GM12878 (cell line): Measurements from ENCODE around the gene SNCAIP. TPM values are rescaled to one million over a fixed set of nuclear protein-coding genes. Genes with fewer than 3 reads are reported as not detected.

Experiments used
- ATAC-seq: fragments of 200-7000 bp; cut with Tn5 transposase; 3 replicates; pipeline ENCODE4 v1.9.1; 2020; ENCODE audit warnings: mild to moderate bottlenecking, moderate library complexity
- BruUV-seq: library from RNA; stranded (reverse); fragments of 400-500 nt; replicated peaks from 2 replicates; lab custom pipeline; 2021; lab: Mats Ljungman, UMichigan
- CTCF ChIA-PET: fragments of 300-600 bp; sonication (Branson Sonifier 250); formaldehyde crosslinking; extraction: SDS; loops from one replicate; lab custom pipeline; 2021; ENCODE audit warnings: inconsistent platforms; lab: Yijun Ruan, JAX
- POLR2A ChIA-PET: fragments of 350-600 bp; formaldehyde crosslinking; extraction: SDS; loops from one replicate; lab custom pipeline; 2021; ENCODE audit warnings: inconsistent platforms; lab: Charles Lee
- RAD21 ChIA-PET: fragments of 300-600 bp; sonication (Branson Sonifier 250); formaldehyde crosslinking; loops from one replicate; lab custom pipeline; 2023; ENCODE audit warnings: antibody characterized with exemption; ENCODE audit not compliant: unreplicated experiment; lab: Charles Lee
- SMC1A ChIA-PET: fragments of 300-600 bp; sonication (Branson Sonifier 250); formaldehyde crosslinking; loops from one replicate; lab custom pipeline; 2023; ENCODE audit not compliant: unreplicated experiment, uncharacterized antibody; lab: Charles Lee
- DNase-seq: peaks from one replicate; pipeline ENCODE4 v3.0.0-alpha.2; 2011; ENCODE audit warnings: low read depth, low spot score
- FAIRE-seq: peaks from 3 replicates; lab custom pipeline; 2011; peaks lifted over from hg19 to GRCh38; lab: Jason Lieb, UNC
- H2AFZ ChIP-seq: 2 replicates; pipeline ENCODE4 v1.6.0; 2011; ENCODE audit warnings: low read depth, low read length, control low read depth; ENCODE audit not compliant: control insufficient read depth
- H3K27ac ChIP-seq: 2 replicates; pipeline ENCODE4 v1.5.1; 2011; ENCODE audit warnings: control low read depth; ENCODE audit not compliant: control insufficient read depth, insufficient read depth
- H3K27me3 ChIP-seq, 2 experiments: replicated peaks in 1 of 2; 2 replicates each; pipeline versions ENCODE4 v1.6.0 to v1.6.1; 2011; ENCODE audit warnings: low read length in 1 of 2; ENCODE audit not compliant: control insufficient read depth in 2 of 2, insufficient read depth in 2 of 2
- H3K36me3 ChIP-seq, 2 experiments: 2 replicates each; pipeline ENCODE4 v1.5.1; 2011; ENCODE audit warnings: low read length in 1 of 2; ENCODE audit not compliant: control insufficient read depth in 2 of 2, insufficient read depth in 2 of 2
- H3K4me1 ChIP-seq: 2 replicates; pipeline ENCODE4 v1.6.1; 2011; ENCODE audit warnings: mild to moderate bottlenecking, low read length, moderate library complexity, mixed read lengths; ENCODE audit not compliant: control insufficient read depth, insufficient read depth
- H3K4me2 ChIP-seq: 2 replicates; pipeline ENCODE4 v1.6.0; 2011; ENCODE audit warnings: control low read depth; ENCODE audit not compliant: control insufficient read depth, insufficient read depth
- H3K4me3 ChIP-seq: fragments of 200-600 bp; sonication (generic); 2 replicates; pipeline ENCODE4 v1.5.1; 2016
- H3K79me2 ChIP-seq: 2 replicates; pipeline ENCODE4 v1.6.0; 2011; ENCODE audit warnings: low read length; ENCODE audit not compliant: control insufficient read depth, insufficient read depth
- H3K9ac ChIP-seq: 2 replicates; pipeline ENCODE4 v1.8.0; 2011; ENCODE audit warnings: low read length, control low read depth, mixed read lengths; ENCODE audit not compliant: control insufficient read depth, insufficient read depth
- H3K9me3 ChIP-seq: replicated peaks from 3 replicates; pipeline ENCODE4 v1.5.1; 2011; ENCODE audit warnings: mild to moderate bottlenecking, low read length; ENCODE audit not compliant: control insufficient read depth, insufficient read depth
- H4K20me1 ChIP-seq: 2 replicates; pipeline ENCODE4 v1.6.0; 2011; ENCODE audit not compliant: control insufficient read depth, insufficient read depth
- BCL11A ChIP-seq: IDR thresholded peaks from 2 replicates; pipeline ENCODE4 v1.6.1; 2011; ENCODE audit warnings: low read depth, low read length
- CBX3 ChIP-seq: fragments of 200-600 bp; sonication (generic); IDR thresholded peaks from 2 replicates; pipeline ENCODE4 v1.6.1; 2016; ENCODE audit warnings: low read depth, borderline replicate concordance
- CHD4 ChIP-seq: fragments of 200-600 bp; sonication (generic); IDR thresholded peaks from 2 replicates; pipeline ENCODE4 v1.6.1; 2016; ENCODE audit warnings: mild to moderate bottlenecking
- ELK1 ChIP-seq: IDR thresholded peaks from 2 replicates; pipeline ENCODE4 v1.6.1; 2012; ENCODE audit warnings: low read depth, low read length, improper control_type of control experiment
- FOXK2 ChIP-seq: fragments of 450-650 bp; IDR thresholded peaks from 2 replicates; pipeline ENCODE4 v1.6.1; 2017; ENCODE audit warnings: mild to moderate bottlenecking, moderate library complexity
- IRF3 ChIP-seq: fragments of 450-650 bp; IDR thresholded peaks from 2 replicates; pipeline ENCODE4 v1.6.1; 2014; ENCODE audit warnings: mild to moderate bottlenecking
- MXI1 ChIP-seq: fragments of 150-350 bp; IDR thresholded peaks from 2 replicates; pipeline ENCODE4 v1.6.1; 2011; ENCODE audit warnings: low read depth, mild to moderate bottlenecking, inconsistent platforms, low read length, improper control_type of control experiment
- PAX5 ChIP-seq: IDR thresholded peaks from 2 replicates; pipeline ENCODE4 v1.6.1; 2011; ENCODE audit warnings: low read depth, low read length, borderline replicate concordance
- POU2F2 ChIP-seq: IDR thresholded peaks from 3 replicates; pipeline ENCODE4 v1.6.1; 2011; ENCODE audit warnings: low read depth, mild to moderate bottlenecking, low read length, borderline replicate concordance
- RB1 ChIP-seq: fragments of 450-650 bp; formaldehyde crosslinking; IDR thresholded peaks from 2 replicates; pipeline ENCODE4 v1.6.1; 2017; ENCODE audit warnings: mild to moderate bottlenecking, borderline replicate concordance
- TBL1XR1 ChIP-seq: IDR thresholded peaks from 2 replicates; pipeline ENCODE4 v1.6.1; 2012; ENCODE audit warnings: low read depth, low read length, improper control_type of control experiment
- TCF7 ChIP-seq: IDR thresholded peaks from 2 replicates; pipeline ENCODE4 v1.6.1; 2014; ENCODE audit warnings: antibody characterized with exemption, borderline replicate concordance
- WGBS: methylation state at CpG from one replicate; pipeline ENCODE4 v1.1.6; 2016; ENCODE audit warnings: low lambda C conversion rate; ENCODE audit not compliant: insufficient replicate concordance, insufficient coverage; ENCODE audit errors: missing lambda C conversion rate; 5-methylcytosine and 5-hydroxymethylcytosine counted together
- in situ Hi-C: fragments of 300-500 bp; cut with MboI; formaldehyde crosslinking; loops from 9 replicates; pipeline ENCODE4 v1.14.3; 2018; ENCODE audit warnings: mixed read lengths
- intact Hi-C: fragments of 100-400 bp; cut with micrococcal nuclease; formaldehyde crosslinking; loops from one replicate; pipeline ENCODE4 v1.14.2; 2022; ENCODE audit not compliant: unreplicated experiment
- polyA plus RNA-seq, 11 experiments: library from polyadenylated mRNA; depleted of rRNA in 4 of 11; unstranded in 6 of 11; stranded (reverse) in 5 of 11; fragments of >200 nt; fragmentation: Nextera tagmentation in 4 of 11; fragmentation: Illumina TruSeq in 1 of 11; extraction: Ambion mirVana in 4 of 11; extraction: Trizol in 1 of 11; gene quantifications; 1 replicate in 1 of 11; 2 replicates in 10 of 11; pipeline versions ENCODE4 v1.2.1 to v1.2.3, GENCODE V29; 2011 to 2016; ENCODE audit warnings: inconsistent platforms in 2 of 11, missing spikeins in 2 of 11, low read depth in 1 of 11
- total RNA-seq, 4 experiments: library from RNA; depleted of rRNA in 3 of 4; stranded (reverse); fragments of >200 nt in 3 of 4; fragmentation: Illumina TruSeq in 1 of 4; extraction: Trizol in 1 of 4; gene quantifications; 2 replicates each; pipeline versions ENCODE4 v1.2.1 to v1.2.3, GENCODE V29; 2013 to 2021
- TF ChIP-seq, protein P1 (sequence below): IDR thresholded peaks from 2 replicates; pipeline ENCODE4 v1.6.1; 2011; ENCODE audit warnings: borderline replicate concordance, low read depth, mild to moderate bottlenecking, moderate library complexity, low read length; ENCODE audit not compliant: insufficient read depth, poor library complexity, severe bottlenecking

SNCAIP gene
- total and polyA plus RNA-seq, 10 of the 15 experiments (the other 5 are each of a cell fraction or from before 2014, with no cell fraction given), result 0.03 to 0.62 (median 0.16) TPM; not detected in 1

DNA sequence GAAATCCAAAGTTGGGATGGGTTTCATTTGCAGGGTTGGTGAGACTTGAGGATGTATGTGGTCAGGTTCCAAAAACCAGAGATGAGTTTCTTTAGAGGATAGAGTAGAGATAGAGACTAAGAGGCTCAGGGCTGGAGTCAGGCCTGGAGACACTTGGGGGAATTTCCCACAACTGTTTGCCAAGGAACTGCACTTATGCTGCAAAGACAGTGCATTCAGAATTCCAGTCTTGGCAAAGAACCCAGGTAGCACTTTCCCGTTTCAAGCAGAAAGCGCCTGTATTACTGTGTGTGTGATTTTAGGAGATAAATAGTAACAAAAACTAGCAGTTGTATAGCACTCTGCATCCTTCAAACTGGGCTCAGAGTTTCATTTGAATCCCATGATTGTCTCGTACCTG is 55.4 kb downstream of the SNCAIP start:
- ATAC-seq (no peak), FAIRE-seq (no peak), DNase-seq (no peak)
- H3K9me3 ChIP-seq, result no peaks in the 10 kb centered on the region
- H3K4me1 ChIP-seq, result 0 out of 2 replicates have a peak, but pooled peaks cover 3% of the 10 kb centered on the region
- CTCF ChIA-PET, result no interaction called here
- WGBS, result 36% methylated on average over 3 of the region's 3 CpGs
- H3K27ac ChIP-seq, result no peak overlapping the region
- no peaks in the 10 kb centered on the region for H3K79me2 ChIP-seq
- no peaks in the 10 kb centered on the region for H3K27me3 ChIP-seq
- no peak overlapping the region for H2AFZ ChIP-seq
- no peak overlapping the region for H3K4me2 ChIP-seq
- POLR2A ChIA-PET, result no interaction called here
- SMC1A ChIA-PET, result interaction anchor here (1.3 kb wide), 1 partner anchor 8 kb away, joined by 3 read pairs; no protein-coding TSS in a partner anchor
- TF ChIP-seq ELK1 (no peak), TCF7 (no peak), MXI1 (no peak), BCL11A (no peak)
- in situ Hi-C loops (no loop called here), intact Hi-C loops (no loop called here)
- no peak overlapping the region for H3K4me3 ChIP-seq
- no TSS peak for BruUV-seq
- RAD21 ChIA-PET, result no interaction called here
- no peaks in the 10 kb centered on the region for H3K36me3 ChIP-seq
- no peaks in the 10 kb centered on the region for H4K20me1 ChIP-seq
- H3K9ac ChIP-seq, result no peak overlapping the region

DNA sequence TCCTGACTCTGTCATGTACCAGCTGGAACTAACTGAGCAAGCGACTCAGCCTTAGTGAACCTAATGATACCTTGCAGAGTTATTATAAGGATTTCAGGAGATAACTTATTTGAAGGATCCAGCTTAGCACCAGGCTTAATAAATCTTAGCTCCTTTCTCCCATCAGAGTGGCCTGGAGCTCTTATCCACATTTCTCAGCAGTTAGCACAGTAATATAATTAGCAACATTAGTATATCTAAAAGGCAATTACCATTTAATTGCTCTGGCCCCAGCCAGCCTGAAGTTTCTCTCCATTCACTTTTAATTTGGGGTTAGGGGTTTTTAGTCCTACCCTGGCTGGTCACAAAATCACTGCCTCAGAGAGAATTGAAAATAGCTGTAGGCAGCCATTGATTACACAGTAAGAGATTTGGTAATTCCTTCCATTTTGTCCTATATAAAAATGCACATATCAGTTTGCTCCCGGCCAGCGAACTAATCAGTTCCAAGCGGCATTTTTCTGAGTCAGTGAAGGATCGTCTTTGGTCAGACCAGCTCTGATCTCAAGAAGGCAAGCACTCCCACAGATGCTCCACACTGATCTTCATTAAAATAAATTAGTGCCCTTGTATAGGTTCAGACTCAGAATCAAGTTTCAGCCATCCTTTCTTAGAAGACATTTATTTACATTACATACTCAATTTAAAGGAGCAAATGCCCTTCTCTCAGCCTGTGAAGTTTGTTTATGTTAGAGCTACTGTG is 56.6 kb downstream of the SNCAIP start:
- DNase-seq (no peak), ATAC-seq (no peak), FAIRE-seq (no peak)
- Histone ChIP-seq H3K36me3 (no peaks in the 10 kb centered on the region), H3K4me1 (0 out of 2 replicates have a peak, but pooled peaks cover 3% of the 10 kb centered on the region), H3K9me3 (no peaks in the 10 kb centered on the region), H4K20me1 (no peaks in the 10 kb centered on the region), H2AFZ (no peak overlapping the region), H3K27ac (no peak overlapping the region), H3K4me2 (no peak overlapping the region), H3K4me3 (no peak overlapping the region), H3K79me2 (no peaks in the 10 kb centered on the region), H3K9ac (no peak overlapping the region), H3K27me3 (no peaks in the 10 kb centered on the region)
- ChIA-PET POLR2A (interaction anchor here (1.1 kb wide), 1 partner anchor 12 kb away, joined by 3 read pairs; no protein-coding TSS in a partner anchor), CTCF (interaction anchor here (1.1 kb wide), 1 partner anchor 9 kb away, joined by 3 read pairs; no protein-coding TSS in a partner anchor), RAD21 (interaction anchor here (0.9 kb wide), 1 partner anchor 24 kb away, joined by 3 read pairs; no protein-coding TSS in a partner anchor), SMC1A (interaction anchor here (1.3 kb wide), 1 partner anchor 10 kb away, joined by 3 read pairs; no protein-coding TSS in a partner anchor)
- in situ Hi-C loops, result no loop called here
- intact Hi-C loops, result no loop called here
- BruUV-seq, result no TSS peak
- WGBS, result 51% methylated on average over 5 of the region's 5 CpGs
- TF ChIP-seq FOXK2 (no peak), CBX3 (no peak), PAX5 (no peak), CHD4 (no peak), IRF3 (no peak), POU2F2 (no peak), RB1 (no peak), TBL1XR1 (no peak)
- TF ChIP-seq, protein P1, sequence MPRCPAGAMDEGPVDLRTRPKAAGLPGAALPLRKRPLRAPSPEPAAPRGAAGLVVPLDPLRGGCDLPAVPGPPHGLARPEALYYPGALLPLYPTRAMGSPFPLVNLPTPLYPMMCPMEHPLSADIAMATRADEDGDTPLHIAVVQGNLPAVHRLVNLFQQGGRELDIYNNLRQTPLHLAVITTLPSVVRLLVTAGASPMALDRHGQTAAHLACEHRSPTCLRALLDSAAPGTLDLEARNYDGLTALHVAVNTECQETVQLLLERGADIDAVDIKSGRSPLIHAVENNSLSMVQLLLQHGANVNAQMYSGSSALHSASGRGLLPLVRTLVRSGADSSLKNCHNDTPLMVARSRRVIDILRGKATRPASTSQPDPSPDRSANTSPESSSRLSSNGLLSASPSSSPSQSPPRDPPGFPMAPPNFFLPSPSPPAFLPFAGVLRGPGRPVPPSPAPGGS, result no peak
